Natural killer cell (primary cell): ENCODE data around the gene HAGH. TPM values are rescaled to one million over a fixed set of nuclear protein-coding genes. Genes with fewer than 3 reads are reported as not detected.

Experiments used
- ATAC-seq, 3 donors: fragments of 150-1000 bp in 2 of 3; fragments of 200-7000 bp in 1 of 3; cut with Tn5 transposase; 1 replicate in 1 of 3; 2 replicates in 2 of 3; pipeline ENCODE4 v1.10.0; 2021; ENCODE audit warnings: mild to moderate bottlenecking in 2 of 3, moderate library complexity in 2 of 3
- DNase-seq, 2 donors: peaks; one replicate each; pipeline versions ENCODE4 v3.0.0 to v3.0.0-alpha.2; 2013 to 2021; ENCODE audit warnings: mixed read lengths in 1 of 2
- H3K27ac ChIP-seq: one replicate; pipeline ENCODE4 v1.5.1; 2013; ENCODE audit warnings: mild to moderate bottlenecking, low read length
- H3K27me3 ChIP-seq: one replicate; pipeline ENCODE4 v1.6.1; 2013; ENCODE audit warnings: low read length; ENCODE audit not compliant: control insufficient read depth, insufficient read depth
- H3K36me3 ChIP-seq: one replicate; pipeline ENCODE4 v1.6.1; 2013; ENCODE audit warnings: low read length; ENCODE audit not compliant: control insufficient read depth, insufficient read depth
- H3K4me1 ChIP-seq: one replicate; pipeline ENCODE4 v1.6.1; 2013; ENCODE audit warnings: low read length; ENCODE audit not compliant: control insufficient read depth, insufficient read depth
- H3K4me3 ChIP-seq: one replicate; pipeline ENCODE4 v1.5.1; 2013; ENCODE audit warnings: low read length
- H3K9me3 ChIP-seq: one replicate; pipeline ENCODE4 v1.6.1; 2013; ENCODE audit warnings: low read length; ENCODE audit not compliant: control insufficient read depth, insufficient read depth
- H3K27ac Mint-ChIP-seq, 2 donors: one replicate each; pipeline ENCODE4 v1.8.0; 2022; ENCODE audit warnings: mild to moderate bottlenecking in 2 of 2, mixed read lengths in 2 of 2, moderate library complexity in 1 of 2
- H3K27me3 Mint-ChIP-seq, 2 donors: one replicate each; pipeline ENCODE4 v1.8.0; 2022; ENCODE audit warnings: low read depth in 2 of 2, mixed read lengths in 2 of 2
- H3K36me3 Mint-ChIP-seq: one replicate; pipeline ENCODE4 v1.8.0; 2022; ENCODE audit warnings: mixed read lengths
- H3K4me1 Mint-ChIP-seq, 2 donors: one replicate each; pipeline ENCODE4 v1.8.0; 2022; ENCODE audit warnings: mixed read lengths in 2 of 2
- H3K4me3 Mint-ChIP-seq: one replicate; pipeline ENCODE4 v1.8.0; 2022; ENCODE audit warnings: mild to moderate bottlenecking, moderate library complexity, mixed read lengths
- H3K9me3 Mint-ChIP-seq, 2 donors: one replicate each; pipeline ENCODE4 v1.8.0; 2022; ENCODE audit warnings: mixed read lengths in 2 of 2
- WGBS: methylation state at CpG from one replicate; pipeline ENCODE4 v1.1.7; 2013; ENCODE audit warnings: missing lambda C conversion rate; ENCODE audit not compliant: insufficient coverage; 5-methylcytosine and 5-hydroxymethylcytosine counted together
- intact Hi-C: fragments of 100-400 bp; cut with micrococcal nuclease; formaldehyde crosslinking; loops from one replicate; pipeline ENCODE4 v1.14.2; 2022
- total RNA-seq, 4 donors: library from RNA; stranded (reverse); fragments of 120-200 nt in 1 of 4; gene quantifications; one replicate each; pipeline versions ENCODE4 v1.2.3 to v1.2.4, GENCODE V29; 2013 to 2022
- TF ChIP-seq, protein P1 (sequence below): fragments of 200-600 bp; IDR thresholded peaks from one replicate; pipeline ENCODE4 v1.8.0; 2022; ENCODE audit warnings: antibody characterized with exemption

Gene HAGH
- total RNA-seq, 3 donors from 2014 or later (not counting 1 experiment from before 2014, with no cell fraction given): 27.8 to 38.4 (median 37.5) TPM

DNA sequence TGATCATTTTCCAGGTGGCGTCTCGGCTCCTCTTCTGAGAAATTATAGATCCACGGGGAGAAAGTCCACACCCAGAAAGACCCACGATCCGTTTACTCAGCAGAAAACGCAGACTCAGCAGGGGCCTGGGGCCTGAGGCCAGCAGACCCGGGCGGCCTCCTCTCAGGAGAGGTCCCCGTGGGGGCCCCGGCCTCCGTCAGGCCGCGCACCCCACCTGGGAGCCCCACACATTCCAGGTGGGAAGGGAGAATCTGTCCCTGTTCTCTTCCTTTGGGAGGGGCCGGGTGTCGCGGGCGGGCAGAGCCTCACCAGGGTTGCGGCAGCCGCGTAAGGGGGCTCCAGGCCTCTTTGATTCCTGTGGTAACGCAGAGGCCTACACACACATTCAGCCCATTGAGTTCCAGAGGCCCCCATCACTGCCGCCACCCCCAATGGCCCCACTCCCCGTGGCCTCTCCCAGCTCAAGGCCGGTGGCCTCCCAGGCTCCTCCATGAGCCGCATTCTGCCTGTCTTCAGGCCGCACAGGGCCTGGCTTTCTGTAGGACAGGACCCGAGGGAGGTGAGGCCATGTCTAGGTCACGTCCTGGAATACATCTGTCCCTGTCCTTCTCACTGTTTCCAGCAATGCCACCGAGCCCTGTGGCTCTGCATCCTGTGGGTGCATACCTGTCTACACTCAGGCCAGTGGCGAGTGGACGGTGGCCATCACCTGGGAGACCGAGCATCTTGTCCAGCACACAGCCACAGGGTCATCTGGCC, 31.5 kb downstream of the HAGH start:
- Mint-ChIP-seq H3K4me3 (no peak overlapping the region), H3K36me3 (no peaks in the 10 kb centered on the region), H3K27ac (no peak overlapping the region), H3K27me3 (no peaks in the 10 kb centered on the region), H3K4me1 (no peaks in the 10 kb centered on the region), H3K9me3 (no peaks in the 10 kb centered on the region)
- intact Hi-C loops: no loop called here
- Histone ChIP-seq H3K36me3 (no peaks in the 10 kb centered on the region), H3K27ac (no peak overlapping the region), H3K27me3 (no peaks in the 10 kb centered on the region), H3K4me3 (no peak overlapping the region), H3K9me3 (peaks cover 4% of the 10 kb centered on the region), H3K4me1 (no peaks in the 10 kb centered on the region)
- no peak for ATAC-seq
- 93% methylated on average over 32 of the region's 32 CpGs for WGBS
- no peak for DNase-seq
- TF ChIP-seq, protein P1, sequence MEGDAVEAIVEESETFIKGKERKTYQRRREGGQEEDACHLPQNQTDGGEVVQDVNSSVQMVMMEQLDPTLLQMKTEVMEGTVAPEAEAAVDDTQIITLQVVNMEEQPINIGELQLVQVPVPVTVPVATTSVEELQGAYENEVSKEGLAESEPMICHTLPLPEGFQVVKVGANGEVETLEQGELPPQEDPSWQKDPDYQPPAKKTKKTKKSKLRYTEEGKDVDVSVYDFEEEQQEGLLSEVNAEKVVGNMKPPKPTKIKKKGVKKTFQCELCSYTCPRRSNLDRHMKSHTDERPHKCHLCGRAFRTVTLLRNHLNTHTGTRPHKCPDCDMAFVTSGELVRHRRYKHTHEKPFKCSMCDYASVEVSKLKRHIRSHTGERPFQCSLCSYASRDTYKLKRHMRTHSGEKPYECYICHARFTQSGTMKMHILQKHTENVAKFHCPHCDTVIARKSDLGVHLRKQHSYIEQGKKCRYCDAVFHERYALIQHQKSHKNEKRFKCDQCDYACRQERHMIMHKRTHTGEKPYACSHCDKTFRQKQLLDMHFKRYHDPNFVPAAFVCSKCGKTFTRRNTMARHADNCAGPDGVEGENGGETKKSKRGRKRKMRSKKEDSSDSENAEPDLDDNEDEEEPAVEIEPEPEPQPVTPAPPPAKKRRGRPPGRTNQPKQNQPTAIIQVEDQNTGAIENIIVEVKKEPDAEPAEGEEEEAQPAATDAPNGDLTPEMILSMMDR: no peak

DNA sequence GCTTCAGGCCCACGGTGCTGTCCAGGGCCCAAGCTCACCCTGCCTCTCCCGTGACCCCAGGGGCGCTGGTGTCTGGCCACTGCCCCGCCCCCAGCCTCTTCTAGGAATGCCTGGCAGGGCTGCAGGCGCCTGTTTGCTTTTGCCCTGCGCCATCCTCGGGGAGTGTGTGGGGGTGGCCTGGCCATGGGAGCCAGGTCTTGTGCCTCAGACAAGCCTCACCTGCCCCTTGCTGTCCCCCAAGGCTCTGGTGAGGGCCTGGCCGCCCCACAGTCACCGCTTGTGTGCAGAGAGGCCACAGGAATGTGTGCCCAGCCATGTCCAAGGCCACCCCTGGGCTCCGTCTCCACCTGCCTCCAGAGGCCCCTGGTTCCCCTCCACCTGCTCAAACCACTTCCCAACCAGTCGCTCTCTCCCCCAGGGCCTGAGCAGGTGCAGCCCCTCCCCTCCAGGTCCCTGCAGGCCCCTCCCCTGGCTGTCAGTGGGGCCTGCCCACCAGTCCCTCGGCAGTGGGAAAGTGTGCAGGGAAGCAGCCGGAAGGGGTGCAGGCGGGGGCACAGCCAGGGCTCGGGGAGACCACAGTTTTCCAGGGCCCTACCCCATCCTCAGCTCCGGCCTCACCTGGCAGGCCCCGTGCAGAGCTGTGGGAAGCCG, 32.3 kb downstream of the HAGH start:
- Histone ChIP-seq H3K9me3 (peaks cover 4% of the 10 kb centered on the region), H3K4me3 (no peak overlapping the region), H3K27ac (no peak overlapping the region), H3K36me3 (peaks cover 1% of the 10 kb centered on the region), H3K4me1 (no peaks in the 10 kb centered on the region), H3K27me3 (no peaks in the 10 kb centered on the region)
- H3K4me3 Mint-ChIP-seq: no peak overlapping the region
- 85% methylated on average over 18 of the region's 18 CpGs for WGBS
- no peaks in the 10 kb centered on the region for H3K4me1 Mint-ChIP-seq
- no peaks in the 10 kb centered on the region for H3K9me3 Mint-ChIP-seq
- DNase-seq (no peak), ATAC-seq (no peak)
- H3K36me3 Mint-ChIP-seq: no peaks in the 10 kb centered on the region
- intact Hi-C loops: no loop called here
- no peaks in the 10 kb centered on the region for H3K27me3 Mint-ChIP-seq
- TF ChIP-seq, protein P1: no peak
- no peak overlapping the region for H3K27ac Mint-ChIP-seq

DNA sequence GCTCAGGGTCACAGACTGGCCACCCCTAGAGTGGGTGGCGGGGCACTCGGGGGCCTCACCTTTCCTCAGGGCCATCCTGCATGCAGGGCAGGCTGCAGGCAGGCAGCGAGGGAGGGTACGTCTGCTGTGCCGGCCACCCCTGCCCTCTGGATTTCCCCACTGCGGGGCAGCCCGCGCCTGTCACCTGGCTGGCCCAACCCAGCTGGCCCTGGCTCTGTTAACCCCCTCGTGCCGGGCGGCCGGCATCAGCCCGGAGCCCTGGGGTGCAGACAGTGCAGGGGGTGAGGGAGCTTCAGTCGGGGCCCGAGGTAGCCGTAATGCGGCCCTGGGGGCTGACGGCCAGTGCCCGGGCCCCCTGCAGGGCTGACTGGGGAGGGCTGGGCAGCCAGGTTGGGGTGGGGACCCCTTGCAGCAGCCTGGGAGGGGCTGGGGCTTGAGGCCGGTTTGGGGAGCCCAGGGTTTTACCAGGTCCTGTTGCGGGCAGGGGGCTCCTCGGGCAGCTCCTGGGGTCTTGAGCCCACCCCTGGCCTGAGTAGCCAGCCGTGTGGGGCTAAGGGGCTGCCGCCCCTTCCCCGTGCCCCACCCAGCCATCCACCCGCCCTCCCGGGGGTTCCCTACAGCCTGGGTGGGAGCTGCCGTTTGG, 32.9 kb downstream of the HAGH start, which contains the start of gene IGFALS:
IGFALS (minus strand) TSS at position 128 of the 643 bp plus-strand sequence; CDS start at position 75, 53 bp downstream.
- Mint-ChIP-seq H3K27me3 (no peaks in the 10 kb centered on the region), H3K4me3 (no peak within 1 kb of the TSS), H3K36me3 (no peaks in the 10 kb centered on the region), H3K27ac (no peak within 1 kb of the TSS), H3K4me1 (peaks cover 4 to 5% of the 10 kb centered on the region in 2 donors), H3K9me3 (no peaks in the 10 kb centered on the region)
- ATAC-seq (no peak), DNase-seq (no peak)
- H3K27ac ChIP-seq: no peak within 1 kb of the TSS
- intact Hi-C loops: no loop called here
- WGBS: 91% methylated on average over 28 of the region's 28 CpGs
- H3K4me1 ChIP-seq: no peaks in the 10 kb centered on the region
- H3K36me3 ChIP-seq: peaks cover 8% of the 10 kb centered on the region
- TF ChIP-seq, protein P1: no peak
- H3K9me3 ChIP-seq: peaks cover 4% of the 10 kb centered on the region
- no peak within 1 kb of the TSS for H3K4me3 ChIP-seq
- no peaks in the 10 kb centered on the region for H3K27me3 ChIP-seq
